ENCODE measurements around the gene TFF1.

Gene TFF1

DNA sequence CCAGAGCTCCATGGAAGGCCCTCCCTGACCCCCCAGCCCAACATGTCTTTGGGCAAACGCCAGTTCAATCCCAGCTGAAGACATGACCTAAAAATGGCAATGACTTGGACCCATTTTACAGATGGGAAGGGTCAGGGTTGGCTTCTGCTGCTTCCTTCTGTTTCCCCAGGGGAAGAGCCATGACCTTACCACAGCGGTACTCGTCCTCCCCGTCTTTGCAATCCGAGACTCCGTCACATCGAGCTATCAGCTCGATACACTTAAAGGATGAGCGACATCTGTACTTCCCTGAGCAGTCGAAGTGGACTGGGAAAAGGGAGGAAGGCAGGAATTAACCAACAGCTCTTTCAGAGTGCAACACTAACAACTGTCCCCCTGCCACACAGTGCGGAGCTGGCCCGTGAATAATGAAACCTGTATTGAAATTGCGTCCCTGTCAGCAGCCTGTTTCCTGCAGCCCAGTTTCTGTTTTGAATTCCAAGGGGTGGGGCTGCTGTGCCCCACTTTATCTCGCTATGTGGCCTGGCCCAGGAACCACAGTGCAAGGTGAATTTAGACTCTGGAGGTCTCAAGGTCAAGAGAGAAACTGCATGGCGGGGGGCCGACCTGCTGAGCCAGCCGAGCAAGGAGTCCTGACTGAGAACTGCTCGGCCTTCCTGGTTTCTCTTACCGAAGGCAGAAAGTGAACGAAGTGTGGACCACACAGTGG, 22.6 kb upstream of the TFF1 start:
- Histone ChIP-seq H3K23ac (ENCODE audit: low read length) (no peak overlapping the region), H2BK5ac (ENCODE audit: low read length) (no peak overlapping the region), H4K5ac (ENCODE audit: low read length) (no peak overlapping the region), H2BK120ac (ENCODE audit: low read depth, low read length) (no peak overlapping the region), H3K4me2 (ENCODE audit: low read length) (no peak overlapping the region), H3K4me3 (ENCODE audit: low read length) (no peak overlapping the region), H3K27ac (ENCODE audit: low read depth, low read length) (no peak overlapping the region), H2BK15ac (replicated peaks; ENCODE audit: low read depth) (no peak overlapping the region), H3K79me1 (ENCODE audit: low read length) (no peaks in the 10 kb centered on the region), H3K18ac (ENCODE audit: low read length) (no peak overlapping the region), H3K36me3 (ENCODE audit: control insufficient read depth, insufficient read depth, low read length) (no peaks in the 10 kb centered on the region), H3K4me1 (ENCODE audit: control insufficient read depth, low read depth, low read length) (no peaks in the 10 kb centered on the region), H4K8ac (ENCODE audit: low read depth, low read length) (no peak overlapping the region), H3K79me2 (ENCODE audit: control insufficient read depth, insufficient read depth, low read length) (no peaks in the 10 kb centered on the region), H3K9ac (ENCODE audit: low read length) (no peak overlapping the region), H3K4ac (ENCODE audit: low read depth, low read length) (no peak overlapping the region), H3K27me3 (ENCODE audit: insufficient read depth, low read length, poor library complexity) (no peaks in the 10 kb centered on the region), H2AK5ac (ENCODE audit: low read length) (no peak overlapping the region), H3K56ac (ENCODE audit: low read length) (no peak overlapping the region)
- no CpG with 5 or more reads among the region's 20 CpGs for WGBS (ENCODE audit: extremely low coverage, insufficient coverage, low lambda C conversion rate)
- no peak for DNase-seq

DNA sequence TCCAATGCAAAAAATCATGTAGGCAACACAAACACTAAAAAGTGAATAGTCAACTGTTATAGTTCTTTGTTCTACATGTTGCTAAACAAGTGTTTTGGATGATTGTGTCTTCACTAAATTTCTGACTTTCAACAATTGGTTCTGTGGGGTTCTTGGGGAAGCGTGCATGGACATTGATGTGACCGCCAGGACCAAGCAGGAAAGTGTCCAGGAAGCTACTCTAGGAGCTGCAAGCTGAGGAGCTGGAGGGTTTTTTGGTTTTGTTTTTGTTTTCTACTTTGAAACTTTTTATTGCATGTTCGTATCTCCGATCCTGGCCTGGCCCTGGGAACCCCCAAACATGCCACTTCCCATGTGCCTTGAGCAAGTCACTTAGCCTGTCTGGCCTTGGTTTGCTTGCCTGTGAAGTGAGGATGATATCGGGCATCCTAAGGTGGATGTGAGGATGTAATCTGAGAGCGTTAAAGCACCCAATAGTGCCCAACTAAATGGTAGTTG, 21.6 kb upstream of the TFF1 start:
- no peak overlapping the region for H3K4ac ChIP-seq (ENCODE audit: low read depth, low read length)
- H4K8ac ChIP-seq (ENCODE audit: low read depth, low read length), result no peak overlapping the region
- no peak overlapping the region for H2BK120ac ChIP-seq (ENCODE audit: low read depth, low read length)
- no peak overlapping the region for H3K9ac ChIP-seq (ENCODE audit: low read length)
- no peak overlapping the region for H3K18ac ChIP-seq (ENCODE audit: low read length)
- no peak overlapping the region for H3K23ac ChIP-seq (ENCODE audit: low read length)
- H3K27ac ChIP-seq (ENCODE audit: low read depth, low read length), result no peak overlapping the region
- no peak overlapping the region for H3K4me3 ChIP-seq (ENCODE audit: low read length)
- H2BK5ac ChIP-seq (ENCODE audit: low read length), result no peak overlapping the region
- H4K5ac ChIP-seq (ENCODE audit: low read length), result no peak overlapping the region
- DNase-seq, result no peak
- no peaks in the 10 kb centered on the region for H3K79me1 ChIP-seq (ENCODE audit: low read length)
- H3K79me2 ChIP-seq (ENCODE audit: control insufficient read depth, insufficient read depth, low read length), result no peaks in the 10 kb centered on the region
- H2BK15ac ChIP-seq (replicated peaks; ENCODE audit: low read depth), result no peak overlapping the region
- no peaks in the 10 kb centered on the region for H3K4me1 ChIP-seq (ENCODE audit: control insufficient read depth, low read depth, low read length)
- no peaks in the 10 kb centered on the region for H3K36me3 ChIP-seq (ENCODE audit: control insufficient read depth, insufficient read depth, low read length)
- H3K4me2 ChIP-seq (ENCODE audit: low read length), result no peak overlapping the region
- no peak overlapping the region for H2AK5ac ChIP-seq (ENCODE audit: low read length)
- no peak overlapping the region for H3K56ac ChIP-seq (ENCODE audit: low read length)
- WGBS (ENCODE audit: extremely low coverage, insufficient coverage, low lambda C conversion rate), result no CpG with 5 or more reads among the region's 6 CpGs
- no peaks in the 10 kb centered on the region for H3K27me3 ChIP-seq (ENCODE audit: insufficient read depth, low read length, poor library complexity)

GRCh38 chr21:42387164-42387563, 20.8 kb upstream of the TFF1 start:
- Histone ChIP-seq H3K56ac (ENCODE audit: low read length) (no peak overlapping the region), H3K4me2 (ENCODE audit: low read length) (no peak overlapping the region), H3K4me3 (ENCODE audit: low read length) (no peak overlapping the region), H3K79me1 (ENCODE audit: low read length) (no peaks in the 10 kb centered on the region), H2AK5ac (ENCODE audit: low read length) (no peak overlapping the region), H4K8ac (ENCODE audit: low read depth, low read length) (no peak overlapping the region), H3K4me1 (ENCODE audit: control insufficient read depth, low read depth, low read length) (no peaks in the 10 kb centered on the region), H3K9ac (ENCODE audit: low read length) (no peak overlapping the region), H2BK5ac (ENCODE audit: low read length) (no peak overlapping the region), H3K36me3 (ENCODE audit: control insufficient read depth, insufficient read depth, low read length) (no peaks in the 10 kb centered on the region), H2BK120ac (ENCODE audit: low read depth, low read length) (no peak overlapping the region), H3K27ac (ENCODE audit: low read depth, low read length) (no peak overlapping the region), H3K23ac (ENCODE audit: low read length) (no peak overlapping the region), H3K18ac (ENCODE audit: low read length) (no peak overlapping the region), H2BK15ac (replicated peaks; ENCODE audit: low read depth) (no peak overlapping the region), H3K27me3 (ENCODE audit: insufficient read depth, low read length, poor library complexity) (no peaks in the 10 kb centered on the region), H3K79me2 (ENCODE audit: control insufficient read depth, insufficient read depth, low read length) (no peaks in the 10 kb centered on the region), H4K5ac (ENCODE audit: low read length) (no peak overlapping the region), H3K4ac (ENCODE audit: low read depth, low read length) (no peak overlapping the region)
- no peak for DNase-seq
- WGBS (ENCODE audit: extremely low coverage, insufficient coverage, low lambda C conversion rate), result no CpG with 5 or more reads among the region's 3 CpGs

GRCh38 chr21:42386034-42386591, 19.8 kb upstream of the TFF1 start:
- H3K4me1 ChIP-seq (ENCODE audit: control insufficient read depth, low read depth, low read length), result no peaks in the 10 kb centered on the region
- H2BK120ac ChIP-seq (ENCODE audit: low read depth, low read length), result no peak overlapping the region
- no peak overlapping the region for H2BK15ac ChIP-seq (replicated peaks; ENCODE audit: low read depth)
- H3K56ac ChIP-seq (ENCODE audit: low read length), result no peak overlapping the region
- no peaks in the 10 kb centered on the region for H3K79me1 ChIP-seq (ENCODE audit: low read length)
- H3K4me2 ChIP-seq (ENCODE audit: low read length), result no peak overlapping the region
- no peaks in the 10 kb centered on the region for H3K36me3 ChIP-seq (ENCODE audit: control insufficient read depth, insufficient read depth, low read length)
- H4K8ac ChIP-seq (ENCODE audit: low read depth, low read length), result no peak overlapping the region
- H3K4ac ChIP-seq (ENCODE audit: low read depth, low read length), result no peak overlapping the region
- no peak overlapping the region for H3K23ac ChIP-seq (ENCODE audit: low read length)
- WGBS (ENCODE audit: extremely low coverage, insufficient coverage, low lambda C conversion rate), result no CpG with 5 or more reads among the region's 11 CpGs
- H2AK5ac ChIP-seq (ENCODE audit: low read length), result no peak overlapping the region
- H3K4me3 ChIP-seq (ENCODE audit: low read length), result no peak overlapping the region
- no peak overlapping the region for H3K18ac ChIP-seq (ENCODE audit: low read length)
- DNase-seq, result no peak
- H3K27me3 ChIP-seq (ENCODE audit: insufficient read depth, low read length, poor library complexity), result no peaks in the 10 kb centered on the region
- no peak overlapping the region for H3K27ac ChIP-seq (ENCODE audit: low read depth, low read length)
- no peaks in the 10 kb centered on the region for H3K79me2 ChIP-seq (ENCODE audit: control insufficient read depth, insufficient read depth, low read length)
- H2BK5ac ChIP-seq (ENCODE audit: low read length), result no peak overlapping the region
- H4K5ac ChIP-seq (ENCODE audit: low read length), result no peak overlapping the region
- H3K9ac ChIP-seq (ENCODE audit: low read length), result no peak overlapping the region

DNA sequence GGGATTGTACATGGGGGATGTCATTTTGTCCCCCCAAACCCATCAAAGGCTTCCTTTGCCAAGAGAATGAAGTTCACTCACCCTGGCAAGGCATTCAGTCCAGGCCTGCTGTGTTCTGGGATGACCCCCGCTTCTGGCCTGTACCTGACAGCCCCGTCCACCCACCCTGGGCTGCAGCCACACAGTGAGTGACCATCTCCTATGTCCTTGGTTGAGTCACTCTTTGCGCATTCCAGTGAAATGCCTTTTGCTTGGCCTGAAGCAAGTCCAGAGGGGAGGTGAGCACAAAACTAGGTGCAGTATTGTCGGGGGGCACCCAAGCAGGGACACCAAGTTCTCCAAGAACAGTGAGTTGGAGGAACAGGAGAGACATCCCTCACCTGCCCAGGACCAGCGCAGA, 19.3 kb upstream of the TFF1 start:
- H3K56ac ChIP-seq (ENCODE audit: low read length), result no peak overlapping the region
- no peak overlapping the region for H3K4ac ChIP-seq (ENCODE audit: low read depth, low read length)
- no peak overlapping the region for H3K18ac ChIP-seq (ENCODE audit: low read length)
- H3K4me1 ChIP-seq (ENCODE audit: control insufficient read depth, low read depth, low read length), result no peaks in the 10 kb centered on the region
- no peak overlapping the region for H3K23ac ChIP-seq (ENCODE audit: low read length)
- H3K4me2 ChIP-seq (ENCODE audit: low read length), result no peak overlapping the region
- H4K5ac ChIP-seq (ENCODE audit: low read length), result no peak overlapping the region
- H2AK5ac ChIP-seq (ENCODE audit: low read length), result no peak overlapping the region
- H3K27me3 ChIP-seq (ENCODE audit: insufficient read depth, low read length, poor library complexity), result no peaks in the 10 kb centered on the region
- H3K4me3 ChIP-seq (ENCODE audit: low read length), result no peak overlapping the region
- H3K79me1 ChIP-seq (ENCODE audit: low read length), result no peaks in the 10 kb centered on the region
- no peaks in the 10 kb centered on the region for H3K79me2 ChIP-seq (ENCODE audit: control insufficient read depth, insufficient read depth, low read length)
- no peaks in the 10 kb centered on the region for H3K36me3 ChIP-seq (ENCODE audit: control insufficient read depth, insufficient read depth, low read length)
- no peak overlapping the region for H4K8ac ChIP-seq (ENCODE audit: low read depth, low read length)
- H2BK120ac ChIP-seq (ENCODE audit: low read depth, low read length), result no peak overlapping the region
- no peak overlapping the region for H2BK5ac ChIP-seq (ENCODE audit: low read length)
- no peak overlapping the region for H3K9ac ChIP-seq (ENCODE audit: low read length)
- no CpG with 5 or more reads among the region's 5 CpGs for WGBS (ENCODE audit: extremely low coverage, insufficient coverage, low lambda C conversion rate)
- DNase-seq, result no peak
- no peak overlapping the region for H3K27ac ChIP-seq (ENCODE audit: low read depth, low read length)
- H2BK15ac ChIP-seq (replicated peaks; ENCODE audit: low read depth), result no peak overlapping the region

- no peak overlapping the region for H3K56ac ChIP-seq (ENCODE audit: low read length)
- no peak overlapping the region for H2BK120ac ChIP-seq (ENCODE audit: low read depth, low read length)
- H3K79me2 ChIP-seq (ENCODE audit: control insufficient read depth, insufficient read depth, low read length), result no peaks in the 10 kb centered on the region
- no peaks in the 10 kb centered on the region for H3K79me1 ChIP-seq (ENCODE audit: low read length)
- H2BK15ac ChIP-seq (replicated peaks; ENCODE audit: low read depth), result no peak overlapping the region
- no peaks in the 10 kb centered on the region for H3K27me3 ChIP-seq (ENCODE audit: insufficient read depth, low read length, poor library complexity)
- no peaks in the 10 kb centered on the region for H3K4me1 ChIP-seq (ENCODE audit: control insufficient read depth, low read depth, low read length)
- no peak overlapping the region for H3K18ac ChIP-seq (ENCODE audit: low read length)
- H3K27ac ChIP-seq (ENCODE audit: low read depth, low read length), result no peak overlapping the region
- no peak overlapping the region for H3K4me2 ChIP-seq (ENCODE audit: low read length)
- H3K9ac ChIP-seq (ENCODE audit: low read length), result no peak overlapping the region
- no peak overlapping the region for H3K4me3 ChIP-seq (ENCODE audit: low read length)
- no peak overlapping the region for H2AK5ac ChIP-seq (ENCODE audit: low read length)
- no peak overlapping the region for H3K4ac ChIP-seq (ENCODE audit: low read depth, low read length)
- H3K36me3 ChIP-seq (ENCODE audit: control insufficient read depth, insufficient read depth, low read length), result no peaks in the 10 kb centered on the region
- no peak overlapping the region for H2BK5ac ChIP-seq (ENCODE audit: low read length)
- H4K8ac ChIP-seq (ENCODE audit: low read depth, low read length), result no peak overlapping the region
- no peak overlapping the region for H4K5ac ChIP-seq (ENCODE audit: low read length)
- H3K23ac ChIP-seq (ENCODE audit: low read length), result no peak overlapping the region
- no CpG with 5 or more reads among the region's 2 CpGs for WGBS (ENCODE audit: extremely low coverage, insufficient coverage, low lambda C conversion rate)
- no peak for DNase-seq
Observed at GRCh38 chr21:42384989-42385388, 18.7 kb upstream of the TFF1 start.

Measured in mesendoderm (in vitro differentiated cells).